Stomach smooth muscle (tissue), 2 donors: ENCODE results near the gene LGALS16.

ENCODE experiments used
- H3K27ac ChIP-seq: one replicate; pipeline ENCODE4 v1.7.0; 2013; ENCODE audit warnings: mild to moderate bottlenecking, low read length, inconsistent platforms
- H3K27me3 ChIP-seq, 2 donors: one replicate each; pipeline ENCODE4 v1.7.0; 2013; ENCODE audit warnings: low read length in 2 of 2; ENCODE audit not compliant: insufficient read depth in 2 of 2, control insufficient read depth in 1 of 2
- H3K36me3 ChIP-seq, 2 donors: one replicate each; pipeline ENCODE4 v1.7.0; 2013; ENCODE audit warnings: low read length in 2 of 2; ENCODE audit not compliant: control insufficient read depth in 2 of 2, insufficient read depth in 2 of 2
- H3K4me1 ChIP-seq: one replicate; pipeline ENCODE4 v1.7.0; 2013; ENCODE audit warnings: low read length; ENCODE audit not compliant: control insufficient read depth, insufficient read depth
- H3K4me3 ChIP-seq, 2 donors: one replicate each; pipeline ENCODE4 v1.7.0; 2013; ENCODE audit warnings: low read length in 2 of 2
- H3K9ac ChIP-seq, 2 donors: one replicate each; pipeline ENCODE4 v1.7.0; 2013; ENCODE audit warnings: low read length in 2 of 2, mild to moderate bottlenecking in 1 of 2
- H3K9me3 ChIP-seq, 2 donors: one replicate each; pipeline ENCODE4 v1.7.0; 2013; ENCODE audit warnings: low read length in 2 of 2; ENCODE audit not compliant: control insufficient read depth in 2 of 2
- donor health status: healthy.
- donor health status: Pancreatic carcinoma.

The LGALS16 gene

DNA sequence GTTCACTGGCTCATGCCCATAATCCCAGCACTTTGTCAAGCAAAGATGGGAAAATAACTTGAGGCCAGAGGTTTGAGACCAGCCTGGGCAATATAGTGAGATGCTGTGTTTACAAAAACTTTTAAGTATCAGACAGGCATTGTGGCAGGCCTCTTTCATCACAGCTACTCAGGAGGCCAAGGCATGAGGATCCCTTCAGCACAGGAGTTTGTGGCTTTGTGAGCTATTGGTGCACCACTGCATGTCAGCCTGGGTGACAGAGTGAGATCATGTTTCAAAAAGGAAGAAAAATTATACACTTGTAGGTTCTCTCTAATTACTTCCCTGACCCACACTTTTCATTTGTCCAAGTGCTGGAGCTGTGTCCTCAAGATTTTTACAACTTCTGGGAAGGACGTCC lies 37.1 kb downstream of the LGALS16 start:
- no peaks in the 10 kb centered on the region for H3K36me3 ChIP-seq
- no peaks in the 10 kb centered on the region for H3K4me1 ChIP-seq
- no peak overlapping the region for H3K9ac ChIP-seq
- no peak overlapping the region for H3K4me3 ChIP-seq
- H3K9me3 ChIP-seq, result no peaks in the 10 kb centered on the region
- H3K27me3 ChIP-seq, result peaks cover 0 to 8% of the 10 kb centered on the region in 2 donors
- no peak overlapping the region for H3K27ac ChIP-seq

DNA sequence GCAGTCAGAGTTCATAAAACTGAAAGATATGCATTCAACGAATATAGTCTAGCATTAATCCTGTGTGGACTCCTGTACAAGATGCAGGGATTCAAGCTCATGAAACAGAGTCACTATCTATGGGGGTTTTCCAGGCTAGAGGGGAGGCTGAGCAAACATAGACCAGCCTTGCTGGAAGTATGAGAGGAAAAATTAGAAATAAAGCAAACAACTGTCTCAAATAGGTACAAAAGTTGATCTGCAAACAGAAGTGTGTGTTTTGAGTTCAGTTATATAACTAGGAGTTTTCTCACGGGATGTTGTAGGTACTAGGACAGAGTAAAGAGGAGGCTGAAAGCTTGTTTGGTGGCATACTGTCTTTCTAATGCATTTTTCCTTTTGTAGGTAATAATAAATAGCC lies 40.0 kb downstream of the LGALS16 start:
- Histone ChIP-seq H3K36me3 (no peaks in the 10 kb centered on the region), H3K27me3 (peaks cover 0 to 8% of the 10 kb centered on the region in 2 donors), H3K9ac (no peak overlapping the region), H3K4me3 (no peak overlapping the region), H3K9me3 (no peaks in the 10 kb centered on the region), H3K27ac (no peak overlapping the region), H3K4me1 (no peaks in the 10 kb centered on the region)

GRCh38 chr19:39696387-39696786 lies 40.7 kb downstream of the LGALS16 start:
- no peak overlapping the region for H3K27ac ChIP-seq
- no peaks in the 10 kb centered on the region for H3K9me3 ChIP-seq
- no peak overlapping the region for H3K4me3 ChIP-seq
- no peaks in the 10 kb centered on the region for H3K36me3 ChIP-seq
- no peak overlapping the region for H3K9ac ChIP-seq
- no peaks in the 10 kb centered on the region for H3K4me1 ChIP-seq
- H3K27me3 ChIP-seq, result peaks cover 0 to 8% of the 10 kb centered on the region in 2 donors

DNA sequence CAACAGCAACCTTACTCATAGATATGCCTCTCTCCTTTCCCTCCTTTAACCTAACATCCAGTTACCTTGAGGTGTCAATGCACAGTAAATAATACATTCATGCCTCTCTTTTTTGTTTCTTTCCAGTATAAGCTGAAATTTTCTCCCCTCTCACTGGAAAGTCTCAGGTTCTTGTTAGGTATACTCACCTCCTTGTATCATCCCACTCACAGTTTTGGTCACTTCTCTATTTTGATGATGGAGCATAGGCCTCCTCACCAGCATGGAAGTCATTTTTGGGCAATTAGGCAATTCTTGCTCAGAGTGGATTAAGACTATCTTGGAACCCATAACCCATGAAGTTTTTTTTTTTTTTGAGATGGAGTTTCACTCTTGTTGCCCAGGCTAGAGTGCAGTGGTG lies 42.8 kb downstream of the LGALS16 start:
- no peak overlapping the region for H3K27ac ChIP-seq
- H3K9ac ChIP-seq, result no peak overlapping the region
- H3K9me3 ChIP-seq, result no peaks in the 10 kb centered on the region
- peaks cover 0 to 9% of the 10 kb centered on the region in 2 donors for H3K27me3 ChIP-seq
- no peak overlapping the region for H3K4me3 ChIP-seq
- no peaks in the 10 kb centered on the region for H3K4me1 ChIP-seq
- no peaks in the 10 kb centered on the region for H3K36me3 ChIP-seq

DNA sequence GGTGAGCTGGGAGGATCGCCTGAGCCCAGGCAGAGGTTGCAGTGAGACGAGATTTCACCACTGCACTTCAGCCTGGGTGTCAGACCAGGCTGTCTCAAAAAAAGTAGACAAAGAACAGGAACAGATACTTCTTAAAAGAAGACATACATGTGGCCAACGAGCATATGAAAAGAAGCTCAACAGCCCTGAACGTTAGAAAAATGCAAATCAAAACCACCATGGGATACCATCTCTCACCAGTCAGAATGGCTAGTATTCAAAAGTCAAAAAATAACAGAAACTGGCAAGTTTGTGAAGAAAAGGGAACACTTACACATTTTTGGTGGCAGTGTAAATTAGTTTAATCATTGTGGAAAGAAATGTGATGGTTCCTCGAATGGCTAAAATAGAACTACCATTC lies 45.6 kb downstream of the LGALS16 start:
- no peaks in the 10 kb centered on the region for H3K9me3 ChIP-seq
- no peak overlapping the region for H3K27ac ChIP-seq
- H3K27me3 ChIP-seq, result peaks cover 0 to 3% of the 10 kb centered on the region in 2 donors
- no peak overlapping the region for H3K9ac ChIP-seq
- H3K4me3 ChIP-seq, result no peak overlapping the region
- H3K4me1 ChIP-seq, result no peaks in the 10 kb centered on the region
- H3K36me3 ChIP-seq, result no peaks in the 10 kb centered on the region

DNA sequence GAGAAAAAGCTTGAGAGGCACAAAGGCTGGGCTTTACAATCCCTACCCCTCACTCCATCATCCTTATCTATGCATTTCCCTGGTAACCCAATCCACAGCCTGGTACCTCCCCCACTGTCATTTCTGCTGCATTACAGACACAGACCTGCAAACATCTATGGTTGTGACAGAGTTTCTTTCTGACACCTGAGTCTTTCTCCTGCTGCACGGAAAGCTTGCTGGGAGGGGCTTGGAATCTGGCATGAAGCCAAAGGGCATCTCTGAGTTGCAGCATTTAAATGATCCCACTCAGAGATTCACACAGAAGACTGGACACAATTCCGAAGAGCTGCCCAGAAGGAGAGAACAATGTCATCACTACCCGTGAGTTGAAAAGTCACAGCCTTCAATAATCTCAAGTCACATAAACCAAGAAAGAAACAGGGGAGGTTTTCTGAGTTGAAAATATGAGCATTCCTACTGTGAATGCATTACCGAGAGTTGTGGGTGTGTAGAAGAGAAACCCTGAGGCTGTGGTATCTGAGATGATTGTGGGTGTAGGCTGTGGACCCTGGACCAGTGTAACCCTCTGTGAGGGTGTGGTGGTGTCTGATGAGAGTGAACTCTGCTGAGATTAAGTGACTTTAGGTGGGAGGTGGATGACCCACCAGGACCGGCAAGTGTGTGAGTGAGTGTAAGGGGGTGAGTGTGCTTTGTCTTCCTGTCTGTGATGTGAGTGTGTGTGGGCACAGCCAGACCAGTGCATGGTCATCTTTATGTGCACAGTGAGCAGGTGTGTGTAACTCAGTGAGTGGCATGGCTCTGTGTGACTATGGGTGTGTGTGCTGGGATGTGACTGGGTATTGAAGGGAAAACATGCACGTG lies 48.7 kb downstream of the LGALS16 start, which contains the start of gene LGALS14:
LGALS14 (plus strand) TSS at position 301 of the 864 bp plus-strand sequence; CDS start at position 349, 48 bp downstream.
- H3K27ac ChIP-seq, result no peak within 1 kb of the TSS
- H3K9me3 ChIP-seq, result no peaks in the 10 kb centered on the region
- H3K4me1 ChIP-seq, result no peaks in the 10 kb centered on the region
- no peak within 1 kb of the TSS for H3K9ac ChIP-seq
- peaks cover 0 to 3% of the 10 kb centered on the region in 2 donors for H3K27me3 ChIP-seq
- no peak within 1 kb of the TSS for H3K4me3 ChIP-seq
- H3K36me3 ChIP-seq, result no peaks in the 10 kb centered on the region

DNA sequence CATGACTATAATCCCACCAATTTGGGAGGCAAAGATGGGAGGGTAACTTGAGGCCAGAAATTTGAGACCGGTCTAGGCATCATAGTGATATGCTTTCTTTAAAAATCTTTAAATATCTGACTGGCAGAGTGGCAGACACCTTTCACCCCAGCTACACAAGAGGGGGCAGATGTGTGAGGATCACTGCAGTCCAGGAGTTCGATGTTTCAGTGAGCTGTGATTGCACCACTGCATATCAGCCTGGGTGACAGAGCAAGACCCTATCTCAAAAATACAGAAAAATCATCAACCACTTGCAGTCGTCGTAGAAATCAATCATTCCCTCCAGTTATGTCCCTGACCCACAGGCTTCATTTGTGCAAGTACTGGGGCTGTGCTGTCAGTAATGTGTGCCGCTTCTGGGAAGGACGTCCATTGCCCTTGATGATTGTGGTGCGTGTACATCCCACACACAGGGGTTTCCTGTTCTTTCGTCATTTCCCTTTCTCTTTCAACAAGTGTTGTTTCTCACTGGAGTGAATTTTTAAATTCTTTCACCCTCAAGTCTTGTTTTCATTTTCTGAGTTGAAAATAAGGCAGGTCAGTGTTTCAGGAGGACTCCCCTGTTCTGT lies 50.0 kb downstream of the LGALS16 start:
- no peak overlapping the region for H3K27ac ChIP-seq
- no peak overlapping the region for H3K4me3 ChIP-seq
- no peaks in the 10 kb centered on the region for H3K4me1 ChIP-seq
- H3K36me3 ChIP-seq, result no peaks in the 10 kb centered on the region
- peaks cover 0 to 8% of the 10 kb centered on the region in 2 donors for H3K27me3 ChIP-seq
- no peak overlapping the region for H3K9ac ChIP-seq
- H3K9me3 ChIP-seq, result no peaks in the 10 kb centered on the region

GRCh38 chr19:39708594-39708993 lies 52.9 kb downstream of the LGALS16 start:
- no peaks in the 10 kb centered on the region for H3K4me1 ChIP-seq
- H3K27me3 ChIP-seq, result peaks cover 0 to 4% of the 10 kb centered on the region in 2 donors
- no peaks in the 10 kb centered on the region for H3K36me3 ChIP-seq
- H3K9me3 ChIP-seq, result no peaks in the 10 kb centered on the region
- H3K9ac ChIP-seq, result no peak overlapping the region
- no peak overlapping the region for H3K27ac ChIP-seq
- H3K4me3 ChIP-seq, result no peak overlapping the region

- no peaks in the 10 kb centered on the region for H3K36me3 ChIP-seq
- H3K9me3 ChIP-seq, result no peaks in the 10 kb centered on the region
- no peak overlapping the region for H3K27ac ChIP-seq
- peaks cover 0 to 4% of the 10 kb centered on the region in 2 donors for H3K27me3 ChIP-seq
- no peak overlapping the region for H3K9ac ChIP-seq
- no peak overlapping the region for H3K4me3 ChIP-seq
- H3K4me1 ChIP-seq, result no peaks in the 10 kb centered on the region
Measured at GRCh38 chr19:39709026-39709872, 53.5 kb downstream of the LGALS16 start.
